ENCODE results near the gene SNTA1. TPM values are rescaled to one million over a fixed set of nuclear protein-coding genes. Genes with fewer than 3 reads are reported as not detected.

Gene SNTA1
- total RNA-seq, 4 donors from 2014 or later: 6.3 to 27.3 (median 14.0) TPM

GRCh38 chr20:33477386-33478234 lies 34.0 kb upstream of the SNTA1 start:
- H3K4me1 ChIP-seq: peaks cover 0 to 15% (median 0%) of the 10 kb centered on the region in 3 donors
- H3K27ac ChIP-seq: no peak overlapping the region
- 60 to 62% methylated on average over 3 to 4 of the region's 7 CpGs for WGBS, 2 donors
- intact Hi-C loops (cut with DNase I): no loop called here
- no peak overlapping the region for H3K4me3 ChIP-seq
- TF ChIP-seq, protein P1, sequence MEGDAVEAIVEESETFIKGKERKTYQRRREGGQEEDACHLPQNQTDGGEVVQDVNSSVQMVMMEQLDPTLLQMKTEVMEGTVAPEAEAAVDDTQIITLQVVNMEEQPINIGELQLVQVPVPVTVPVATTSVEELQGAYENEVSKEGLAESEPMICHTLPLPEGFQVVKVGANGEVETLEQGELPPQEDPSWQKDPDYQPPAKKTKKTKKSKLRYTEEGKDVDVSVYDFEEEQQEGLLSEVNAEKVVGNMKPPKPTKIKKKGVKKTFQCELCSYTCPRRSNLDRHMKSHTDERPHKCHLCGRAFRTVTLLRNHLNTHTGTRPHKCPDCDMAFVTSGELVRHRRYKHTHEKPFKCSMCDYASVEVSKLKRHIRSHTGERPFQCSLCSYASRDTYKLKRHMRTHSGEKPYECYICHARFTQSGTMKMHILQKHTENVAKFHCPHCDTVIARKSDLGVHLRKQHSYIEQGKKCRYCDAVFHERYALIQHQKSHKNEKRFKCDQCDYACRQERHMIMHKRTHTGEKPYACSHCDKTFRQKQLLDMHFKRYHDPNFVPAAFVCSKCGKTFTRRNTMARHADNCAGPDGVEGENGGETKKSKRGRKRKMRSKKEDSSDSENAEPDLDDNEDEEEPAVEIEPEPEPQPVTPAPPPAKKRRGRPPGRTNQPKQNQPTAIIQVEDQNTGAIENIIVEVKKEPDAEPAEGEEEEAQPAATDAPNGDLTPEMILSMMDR (IDR thresholded peaks at IDR 0.05): no peak
- no peak for TF ChIP-seq POLR2A (IDR thresholded peaks at IDR 0.05)
- no peaks in the 10 kb centered on the region for H3K9me3 ChIP-seq
- DNase-seq: no peak
- H3K36me3 ChIP-seq: no peaks in the 10 kb centered on the region
- H3K27me3 ChIP-seq: peaks cover 0 to 8% (median 0%) of the 10 kb centered on the region in 4 donors

DNA sequence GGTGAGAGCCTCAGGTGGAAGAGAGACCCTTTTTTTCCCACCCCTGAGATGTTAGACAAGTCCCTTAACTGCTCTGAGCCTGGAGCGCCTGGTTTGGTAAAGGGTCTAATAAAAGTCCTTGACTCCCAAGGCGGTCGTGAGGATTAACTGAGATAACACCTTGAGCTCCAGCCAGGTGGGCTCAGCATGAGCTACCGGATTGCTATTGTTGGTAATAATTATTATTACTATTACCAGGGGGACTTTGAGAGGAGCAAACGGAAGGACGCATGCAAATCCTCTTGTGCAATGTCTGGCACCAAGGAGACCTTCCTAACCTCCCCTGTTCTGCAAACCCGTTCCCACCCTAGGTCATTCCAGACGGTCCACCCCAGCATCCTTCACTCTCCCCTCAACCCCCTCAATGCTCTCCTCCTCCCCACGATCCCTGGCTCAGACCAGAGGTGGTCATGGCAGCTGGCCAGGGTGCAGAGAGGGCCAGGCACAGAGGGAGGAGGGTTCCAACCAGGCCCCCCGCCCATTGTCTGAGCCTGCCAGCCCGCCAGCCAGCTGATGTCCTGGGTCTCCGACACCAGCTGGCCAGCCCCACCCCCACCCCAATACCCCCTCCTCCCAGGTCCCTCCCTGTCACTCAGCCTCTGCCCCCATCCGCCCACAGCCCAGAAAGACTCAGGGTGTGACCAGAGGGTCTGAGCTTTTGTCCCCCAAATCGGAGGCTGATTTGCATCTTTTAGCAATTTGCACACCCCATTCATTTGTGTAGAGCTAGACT lies 32.0 kb upstream of the SNTA1 start:
- no peak for DNase-seq
- no peak overlapping the region for H3K27ac ChIP-seq

GRCh38 chr20:33474963-33475362 lies 31.4 kb upstream of the SNTA1 start:
- H3K27me3 ChIP-seq: peaks cover 0 to 8% (median 0%) of the 10 kb centered on the region in 4 donors
- intact Hi-C loops (cut with DNase I): no loop called here
- no peaks in the 10 kb centered on the region for H3K36me3 ChIP-seq
- no peaks in the 10 kb centered on the region for H3K9me3 ChIP-seq
- H3K4me3 ChIP-seq: no peak overlapping the region
- DNase-seq: no peak
- H3K27ac ChIP-seq: no peak overlapping the region
- WGBS, 2 donors: 89 to 90% methylated on average over 11 of the region's 11 CpGs
- TF ChIP-seq POLR2A (IDR thresholded peaks at IDR 0.05): no peak
- TF ChIP-seq, protein P1 (IDR thresholded peaks at IDR 0.05): no peak
- peaks cover 0 to 15% (median 0%) of the 10 kb centered on the region in 3 donors for H3K4me1 ChIP-seq

More for the DNA sequence above, 32.0 kb upstream of the SNTA1 start:
- 70 to 76% methylated on average over 7 to 10 of the region's 14 CpGs for WGBS, 2 donors
- peaks cover 0 to 15% (median 0%) of the 10 kb centered on the region in 3 donors for H3K4me1 ChIP-seq
- no peaks in the 10 kb centered on the region for H3K9me3 ChIP-seq
- TF ChIP-seq, protein P1 (IDR thresholded peaks at IDR 0.05): no peak
- no peak for TF ChIP-seq POLR2A (IDR thresholded peaks at IDR 0.05)
- peaks cover 0 to 8% (median 0%) of the 10 kb centered on the region in 4 donors for H3K27me3 ChIP-seq
- H3K4me3 ChIP-seq: no peak overlapping the region
- intact Hi-C loops (cut with DNase I): no loop called here
- no peaks in the 10 kb centered on the region for H3K36me3 ChIP-seq

DNA sequence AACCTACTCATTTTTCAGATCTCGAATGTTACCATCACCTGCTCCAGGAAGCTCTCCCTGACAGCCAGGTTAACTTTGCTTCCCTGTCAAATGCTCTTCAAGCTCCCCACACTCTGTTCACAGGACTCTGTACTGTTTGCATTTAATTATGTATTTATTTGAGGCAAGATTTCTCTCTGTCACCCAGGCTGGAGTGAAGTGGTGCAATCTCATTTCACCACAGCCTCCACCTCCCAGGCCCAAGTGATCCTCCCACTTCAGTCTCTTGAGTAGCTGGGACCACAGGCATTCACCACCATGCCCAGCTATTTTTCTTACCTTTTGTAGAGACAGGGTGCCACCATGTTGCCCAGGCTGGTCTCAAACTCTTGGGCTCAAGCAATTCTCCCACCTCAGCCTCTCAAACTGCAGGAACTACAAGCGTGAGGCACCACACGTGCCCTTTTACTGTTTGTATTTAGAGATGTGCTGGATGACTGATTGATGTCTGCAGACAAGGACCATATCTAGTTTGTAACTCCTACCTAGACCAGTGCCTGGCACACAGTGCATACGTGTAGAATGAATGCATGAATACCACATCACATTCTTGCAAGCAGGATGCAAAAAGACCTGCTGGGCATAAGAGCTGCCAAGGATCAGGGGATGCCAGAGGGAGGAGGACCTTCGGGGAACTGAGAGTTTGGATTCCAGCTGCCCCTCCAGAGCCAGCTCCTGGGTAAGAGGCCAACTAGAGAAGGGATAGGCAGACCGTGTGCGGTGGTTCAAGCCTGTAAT lies 30.7 kb upstream of the SNTA1 start:
- H3K4me3 ChIP-seq: no peak overlapping the region
- H3K27ac ChIP-seq: no peak overlapping the region
- peaks cover 0 to 15% (median 0%) of the 10 kb centered on the region in 3 donors for H3K4me1 ChIP-seq
- intact Hi-C loops (cut with DNase I): no loop called here
- H3K9me3 ChIP-seq: no peaks in the 10 kb centered on the region
- TF ChIP-seq, protein P1 (IDR thresholded peaks at IDR 0.05): no peak
- no peak for TF ChIP-seq POLR2A (IDR thresholded peaks at IDR 0.05)
- no peaks in the 10 kb centered on the region for H3K36me3 ChIP-seq
- DNase-seq: no peak
- WGBS, 2 donors: 66% methylated on average over 7 of the region's 7 CpGs
- peaks cover 0 to 8% (median 0%) of the 10 kb centered on the region in 4 donors for H3K27me3 ChIP-seq

All from esophagus squamous epithelium (tissue), 5 donors.